MM.1S (cell line): ENCODE data around the gene ZFP36L1.

ENCODE experiments used
- EZH2 ChIP-seq: fragments of 300-600 bp; sonication (generic); optimal IDR thresholded peaks from 2 replicates; pipeline ENCODE3; 2017; ENCODE audit warnings: low read depth, mild to moderate bottlenecking, antibody characterized with exemption, low read length, mixed read lengths
- EZH2phosphoT487 ChIP-seq: fragments of 300-600 bp; sonication (generic); IDR thresholded peaks from 2 replicates; pipeline ENCODE4 v1.6.1; 2018; ENCODE audit warnings: antibody characterized with exemption, low read length
- TF ChIP-seq, protein P1 (sequence below): fragments of 300-600 bp; sonication (generic); IDR thresholded peaks from 2 replicates; pipeline ENCODE4 v1.5.1; 2016; ENCODE audit warnings: antibody characterized with exemption, low read length, mixed read lengths

DNA sequence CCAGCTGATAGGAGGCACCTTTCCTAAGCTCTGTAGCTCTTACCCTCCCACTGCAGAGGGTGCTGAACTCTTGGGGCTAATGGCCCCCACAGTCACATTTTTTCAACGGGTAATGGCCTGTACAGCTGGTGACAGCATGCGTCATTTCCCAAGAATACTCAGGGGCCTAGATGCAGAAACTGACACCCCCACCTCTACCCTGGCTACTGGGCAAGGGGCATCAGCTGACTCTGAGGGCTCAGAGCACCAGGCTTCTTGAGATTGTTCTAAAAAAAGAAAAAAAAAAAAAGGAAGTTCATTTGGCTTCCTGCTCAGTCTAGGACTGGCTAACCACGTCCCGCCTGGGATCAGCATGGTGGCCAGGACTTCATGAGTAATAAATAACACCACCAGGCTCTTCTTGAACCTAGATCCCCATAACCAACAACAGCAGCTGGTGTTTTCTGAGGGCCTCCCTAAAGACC, 35.2 kb downstream of the ZFP36L1 start:
- TF ChIP-seq, protein P1, sequence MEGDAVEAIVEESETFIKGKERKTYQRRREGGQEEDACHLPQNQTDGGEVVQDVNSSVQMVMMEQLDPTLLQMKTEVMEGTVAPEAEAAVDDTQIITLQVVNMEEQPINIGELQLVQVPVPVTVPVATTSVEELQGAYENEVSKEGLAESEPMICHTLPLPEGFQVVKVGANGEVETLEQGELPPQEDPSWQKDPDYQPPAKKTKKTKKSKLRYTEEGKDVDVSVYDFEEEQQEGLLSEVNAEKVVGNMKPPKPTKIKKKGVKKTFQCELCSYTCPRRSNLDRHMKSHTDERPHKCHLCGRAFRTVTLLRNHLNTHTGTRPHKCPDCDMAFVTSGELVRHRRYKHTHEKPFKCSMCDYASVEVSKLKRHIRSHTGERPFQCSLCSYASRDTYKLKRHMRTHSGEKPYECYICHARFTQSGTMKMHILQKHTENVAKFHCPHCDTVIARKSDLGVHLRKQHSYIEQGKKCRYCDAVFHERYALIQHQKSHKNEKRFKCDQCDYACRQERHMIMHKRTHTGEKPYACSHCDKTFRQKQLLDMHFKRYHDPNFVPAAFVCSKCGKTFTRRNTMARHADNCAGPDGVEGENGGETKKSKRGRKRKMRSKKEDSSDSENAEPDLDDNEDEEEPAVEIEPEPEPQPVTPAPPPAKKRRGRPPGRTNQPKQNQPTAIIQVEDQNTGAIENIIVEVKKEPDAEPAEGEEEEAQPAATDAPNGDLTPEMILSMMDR = no peak
- TF ChIP-seq EZH2 (no peak), EZH2phosphoT487 (no peak)
